ENCODE measurements around the gene TBXA2R.

Gene TBXA2R

DNA sequence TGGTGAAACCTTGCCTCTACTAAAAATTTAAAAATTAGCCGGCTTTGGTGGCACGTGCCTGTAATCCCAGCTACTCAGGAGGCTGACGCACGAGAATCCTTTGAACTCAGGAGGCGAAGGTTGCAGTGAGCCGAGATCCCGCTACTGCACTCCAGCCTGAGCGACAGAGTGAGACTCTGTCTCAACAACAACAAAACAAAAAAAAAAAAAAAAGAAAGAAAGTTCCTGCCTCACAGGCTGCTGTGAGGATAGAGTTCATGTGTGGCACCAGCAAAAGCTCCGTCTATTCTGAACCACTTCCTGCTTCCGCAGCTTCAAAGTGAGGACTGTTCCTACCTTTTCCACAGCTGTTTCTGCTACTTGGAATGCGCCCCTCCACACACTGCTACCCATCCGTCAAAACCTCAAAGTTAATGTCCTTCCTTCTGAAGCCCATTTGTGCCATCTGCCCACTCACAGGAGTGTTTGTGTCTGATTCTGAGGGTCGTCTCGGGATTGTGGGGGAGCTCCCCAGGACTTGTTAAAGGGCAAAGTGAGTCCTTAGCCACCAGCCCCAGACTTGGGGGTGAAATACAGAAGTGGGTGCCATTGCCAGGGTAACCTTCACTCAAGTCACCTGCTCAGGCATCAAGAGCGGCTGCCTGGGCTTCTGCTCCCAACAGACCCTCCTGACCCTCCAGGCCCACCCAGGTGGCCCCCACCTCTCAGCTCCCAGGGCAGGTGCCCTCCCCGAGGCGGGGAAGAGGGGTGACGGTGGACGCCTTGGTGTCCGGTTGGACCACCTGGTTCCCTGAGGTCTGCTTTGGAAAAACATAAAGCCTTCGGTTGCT is 52.2 kb downstream of the TBXA2R start:
- H3K4me3 Mint-ChIP-seq, result peak overlapping the region; percentile 60
- no peak for DNase-seq

DNA sequence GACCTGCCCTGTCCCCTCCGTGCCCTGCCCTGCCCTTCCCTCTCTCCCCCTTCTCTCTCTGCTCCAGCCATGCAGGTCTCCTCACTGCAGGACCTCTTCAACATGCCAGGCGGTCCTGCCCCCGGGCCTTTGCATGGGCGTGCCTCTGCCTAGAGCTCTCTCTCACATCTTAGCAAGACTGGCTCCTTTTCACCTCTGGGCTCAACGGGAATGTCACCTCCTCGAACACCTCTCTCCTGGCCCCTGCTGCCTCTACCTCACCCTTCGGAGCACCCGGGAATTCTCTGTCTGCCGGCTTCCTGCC is 54.9 kb downstream of the TBXA2R start:
- H3K4me1 Mint-ChIP-seq, result peaks cover 21% of the 10 kb centered on the region
- no peak for DNase-seq
- TF ChIP-seq, protein P1, sequence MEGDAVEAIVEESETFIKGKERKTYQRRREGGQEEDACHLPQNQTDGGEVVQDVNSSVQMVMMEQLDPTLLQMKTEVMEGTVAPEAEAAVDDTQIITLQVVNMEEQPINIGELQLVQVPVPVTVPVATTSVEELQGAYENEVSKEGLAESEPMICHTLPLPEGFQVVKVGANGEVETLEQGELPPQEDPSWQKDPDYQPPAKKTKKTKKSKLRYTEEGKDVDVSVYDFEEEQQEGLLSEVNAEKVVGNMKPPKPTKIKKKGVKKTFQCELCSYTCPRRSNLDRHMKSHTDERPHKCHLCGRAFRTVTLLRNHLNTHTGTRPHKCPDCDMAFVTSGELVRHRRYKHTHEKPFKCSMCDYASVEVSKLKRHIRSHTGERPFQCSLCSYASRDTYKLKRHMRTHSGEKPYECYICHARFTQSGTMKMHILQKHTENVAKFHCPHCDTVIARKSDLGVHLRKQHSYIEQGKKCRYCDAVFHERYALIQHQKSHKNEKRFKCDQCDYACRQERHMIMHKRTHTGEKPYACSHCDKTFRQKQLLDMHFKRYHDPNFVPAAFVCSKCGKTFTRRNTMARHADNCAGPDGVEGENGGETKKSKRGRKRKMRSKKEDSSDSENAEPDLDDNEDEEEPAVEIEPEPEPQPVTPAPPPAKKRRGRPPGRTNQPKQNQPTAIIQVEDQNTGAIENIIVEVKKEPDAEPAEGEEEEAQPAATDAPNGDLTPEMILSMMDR (IDR thresholded peaks at IDR 0.05), result no peak
- no peak overlapping the region for H3K27ac Mint-ChIP-seq
- H3K36me3 Mint-ChIP-seq (ENCODE audit: low read depth), result no peaks in the 10 kb centered on the region
- H3K9me3 Mint-ChIP-seq, result no peaks in the 10 kb centered on the region
- peaks cover 2% of the 10 kb centered on the region for H3K27me3 Mint-ChIP-seq (ENCODE audit: low read depth, poor library complexity)
- H3K4me3 Mint-ChIP-seq, result no peak overlapping the region

More for the DNA sequence above, 52.2 kb downstream of the TBXA2R start:
- TF ChIP-seq, protein P1 (IDR thresholded peaks at IDR 0.05), result no peak
- Mint-ChIP-seq H3K27ac (peak overlapping the region; percentile 12), H3K36me3 (ENCODE audit: low read depth) (no peaks in the 10 kb centered on the region), H3K4me1 (peaks cover 28% of the 10 kb centered on the region), H3K9me3 (no peaks in the 10 kb centered on the region), H3K27me3 (ENCODE audit: low read depth, poor library complexity) (peaks cover 3% of the 10 kb centered on the region)

- no peak overlapping the region for H3K4me3 Mint-ChIP-seq
- H3K27ac Mint-ChIP-seq, result no peak overlapping the region
- peaks cover 15% of the 10 kb centered on the region for H3K4me1 Mint-ChIP-seq
These were observed 55.5 kb downstream of the TBXA2R start for GRCh38 chr19:3550947-3551791.

DNA sequence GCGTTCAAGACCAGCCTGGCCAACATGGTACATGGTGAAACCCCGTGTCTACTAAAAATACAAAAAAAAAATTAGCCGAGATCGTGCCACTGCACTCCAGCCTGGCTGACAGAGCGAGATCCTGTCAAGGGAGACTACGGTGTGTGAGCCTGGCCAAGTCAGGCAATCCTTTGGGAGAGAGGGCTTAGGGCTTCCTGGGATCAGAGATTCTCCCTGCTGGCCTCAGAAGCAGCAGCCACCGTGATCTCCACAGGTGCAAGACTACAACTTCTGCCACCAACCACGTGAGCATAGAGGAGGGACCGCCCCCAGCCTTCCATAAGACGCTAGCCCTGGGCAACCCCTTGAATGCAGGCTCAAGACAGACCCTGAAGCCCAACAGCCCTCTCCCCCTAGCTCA is 56.9 kb downstream of the TBXA2R start:
- Mint-ChIP-seq H3K4me3 (no peak overlapping the region), H3K9me3 (no peaks in the 10 kb centered on the region), H3K27ac (no peak overlapping the region), H3K27me3 (ENCODE audit: low read depth, poor library complexity) (no peaks in the 10 kb centered on the region), H3K4me1 (peaks cover 6% of the 10 kb centered on the region), H3K36me3 (ENCODE audit: low read depth) (peaks cover 4% of the 10 kb centered on the region)
- DNase-seq, result no peak
- TF ChIP-seq, protein P1 (IDR thresholded peaks at IDR 0.05), result no peak

More at GRCh38 chr19:3550947-3551791, 55.5 kb downstream of the TBXA2R start:
- TF ChIP-seq, protein P1 (IDR thresholded peaks at IDR 0.05), result no peak
- no peak for DNase-seq
- H3K9me3 Mint-ChIP-seq, result no peaks in the 10 kb centered on the region
- H3K27me3 Mint-ChIP-seq (ENCODE audit: low read depth, poor library complexity), result no peaks in the 10 kb centered on the region
- no peaks in the 10 kb centered on the region for H3K36me3 Mint-ChIP-seq (ENCODE audit: low read depth)

DNA sequence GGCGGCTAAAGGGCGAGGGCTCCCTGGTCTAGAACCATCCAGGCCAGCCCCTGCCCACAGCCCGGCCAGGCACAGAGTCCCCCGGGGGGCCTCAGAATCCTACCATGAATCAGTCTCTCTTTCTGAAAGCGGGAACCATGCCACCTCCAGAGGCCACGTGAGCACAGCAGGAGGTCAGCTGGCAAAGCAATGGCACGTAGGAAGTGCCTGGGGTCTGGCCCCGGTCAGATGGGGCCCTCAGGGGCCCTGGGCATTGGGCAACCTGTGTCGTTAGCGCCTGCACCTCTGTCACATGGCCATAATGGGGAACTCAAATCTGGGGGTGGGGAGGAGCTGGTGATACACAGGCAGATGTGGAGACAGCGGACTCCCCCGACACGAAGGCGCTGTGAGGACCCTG is 58.1 kb downstream of the TBXA2R start:
- Mint-ChIP-seq H3K4me1 (no peaks in the 10 kb centered on the region), H3K27me3 (ENCODE audit: low read depth, poor library complexity) (no peaks in the 10 kb centered on the region), H3K27ac (no peak overlapping the region), H3K36me3 (ENCODE audit: low read depth) (peaks cover 4% of the 10 kb centered on the region), H3K4me3 (no peak overlapping the region), H3K9me3 (no peaks in the 10 kb centered on the region)
- TF ChIP-seq, protein P1 (IDR thresholded peaks at IDR 0.05), result no peak
- no peak for DNase-seq

All from nephron progenitor cell (in vitro differentiated cells).